Vein endothelial cell (primary cell): ENCODE results near the gene IL1A. TPM values are rescaled to one million over a fixed set of nuclear protein-coding genes. Genes with fewer than 3 reads are reported as not detected.

ENCODE experiments used
- total RNA-seq: library from RNA; depleted of rRNA; stranded (reverse); fragments of >200 nt; gene quantifications from 2 replicates; pipeline ENCODE4 v1.2.3, GENCODE V29; 2012

Gene IL1A
- total RNA-seq: 0.33 and 0.57 TPM in 2 replicates

DNA sequence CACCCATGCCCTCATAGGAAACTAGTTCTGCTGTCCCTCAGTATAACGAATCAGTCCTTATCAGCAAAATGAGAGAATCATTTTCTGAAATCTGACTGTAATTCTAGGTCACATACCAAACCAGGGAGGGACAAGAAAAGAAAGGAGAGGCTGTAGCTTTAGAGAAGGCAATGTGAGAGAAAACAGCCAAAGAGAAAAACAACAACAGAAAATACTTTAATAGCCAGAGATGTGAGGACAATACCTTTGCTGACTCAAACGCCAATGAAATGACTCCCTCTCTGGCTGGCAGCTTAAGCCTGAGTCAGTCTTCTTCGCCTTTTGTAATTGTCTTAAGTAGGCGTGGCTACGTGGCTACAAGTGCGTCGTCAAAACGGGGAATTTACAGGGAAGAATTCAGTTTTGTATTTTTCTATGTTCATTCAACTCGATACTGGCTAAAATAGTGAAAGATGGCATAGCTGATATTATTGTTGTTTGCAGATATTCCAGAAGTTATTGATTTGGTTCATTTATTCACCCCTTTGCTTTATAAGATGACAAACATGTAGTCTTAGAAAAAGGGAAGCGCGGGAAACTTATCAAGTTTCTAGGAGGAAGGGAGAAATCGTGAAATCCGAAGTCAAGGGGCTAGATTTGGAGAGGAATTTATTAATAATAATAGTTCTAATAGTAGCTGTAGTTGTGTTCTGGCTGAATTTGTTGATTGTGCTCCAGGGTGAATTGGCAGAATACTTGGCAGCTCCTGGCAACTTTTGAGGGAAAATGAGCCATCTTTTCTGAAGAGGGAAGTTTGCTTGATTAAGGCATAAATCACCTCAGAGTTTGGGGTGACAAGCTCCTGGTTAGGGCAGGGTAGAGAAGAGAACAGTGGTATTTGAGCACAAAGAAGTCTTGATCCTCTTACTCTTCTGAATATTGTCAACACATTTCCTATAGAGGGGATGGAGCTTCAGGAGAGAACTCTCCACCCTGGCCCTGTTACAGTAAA is at the start of gene IL1A:
Gene IL1A, minus strand, starts transcription at position 295 of the 991 bp plus-strand sequence. CDS start 723 bp downstream, outside the sequence.

GRCh38 chr2:112764071-112765044 is 19.9 kb downstream of the IL1A start, which contains the start of gene CKAP2L:
Gene CKAP2L, minus strand, starts transcription at chr2:112764609. Its CDS starts 11 bp downstream, at chr2:112764598.

Other genes starting within 250 kb of the IL1A start
- 21.2 and 28.4 TPM in 2 replicates for gene POLR1B, start 242.0 kb downstream of the IL1A start, total RNA-seq
- 8.5 and 9.1 TPM in 2 replicates for gene CHCHD5, start 199.9 kb downstream of the IL1A start, total RNA-seq
- gene SLC20A1, start 138.6 kb downstream of the IL1A start, total RNA-seq: 39.5 and 77.1 TPM in 2 replicates
- not detected in 2 replicates for gene NT5DC4, start 63.5 kb downstream of the IL1A start, total RNA-seq
- gene CKAP2L, start 19.9 kb downstream of the IL1A start, total RNA-seq: 6.2 and 12.2 TPM in 2 replicates
- gene IL1B, start 52.3 kb upstream of the IL1A start, total RNA-seq: 0.19 and 0.33 TPM in 2 replicates
- 0.19 TPM in 1 of 2 replicates, not detected in the other for gene IL37, start 126.7 kb upstream of the IL1A start, total RNA-seq
- not detected in 2 replicates for gene IL36G, start 193.5 kb upstream of the IL1A start, total RNA-seq
- gene IL36A, start 221.0 kb upstream of the IL1A start, total RNA-seq: not detected in 2 replicates